K562 (cell line): ENCODE measurements around the gene SEMA6C. TPM values are rescaled to one million over a fixed set of nuclear protein-coding genes. Genes with fewer than 3 reads are reported as not detected.

Source experiments
- CBX1 ChIP-seq: sonication (generic); IDR thresholded peaks from 2 replicates; pipeline ENCODE4 v1.6.1; 2016; ENCODE audit warnings: antibody characterized with exemption, low read depth, mild to moderate bottlenecking
- CC2D1A ChIP-seq: fragments of 450-650 bp; IDR thresholded peaks from 2 replicates; pipeline ENCODE4 v1.6.1; 2017; ENCODE audit warnings: mild to moderate bottlenecking
- CHCHD3 ChIP-seq: fragments of 250-450 bp; sonication (Bioruptor Pico); IDR thresholded peaks from 2 replicates; pipeline ENCODE4 v2.1.2; 2022; ENCODE audit warnings: mild to moderate bottlenecking
- CREM ChIP-seq: IDR thresholded peaks from 2 replicates; pipeline ENCODE4 v1.6.1; 2014; ENCODE audit warnings: antibody characterized with exemption, low read depth
- CTBP1 ChIP-seq: fragments of 450-650 bp; IDR thresholded peaks from 2 replicates; pipeline ENCODE4 v1.6.1; 2016; ENCODE audit warnings: borderline replicate concordance
- CXXC5 ChIP-seq: fragments of 250-450 bp; sonication (Bioruptor Pico); IDR thresholded peaks from 2 replicates; pipeline ENCODE4 v1.8.0; 2022; ENCODE audit warnings: inconsistent platforms, mild to moderate bottlenecking, moderate library complexity
- ELF4 ChIP-seq: fragments of 450-650 bp; formaldehyde crosslinking; IDR thresholded peaks from 2 replicates; pipeline ENCODE4 v1.4.0; 2022; ENCODE audit warnings: missing genetic modification characterization
- FOXP1 ChIP-seq: sonication (generic); formaldehyde crosslinking; IDR thresholded peaks from 2 replicates; pipeline ENCODE4 v1.8.0; 2022; ENCODE audit warnings: mild to moderate bottlenecking, missing genetic modification reagents
- GABPA ChIP-seq: fragments of 200-800 bp; sonication (Bioruptor generic); conservative IDR thresholded peaks from 2 replicates; pipeline ENCODE4 v1.6.1; 2016; ENCODE audit warnings: low read depth, missing genetic modification characterization, missing compliant biosample characterization
- GTF2E2 ChIP-seq: fragments of 200-800 bp; sonication (Bioruptor generic); IDR thresholded peaks from 2 replicates; pipeline ENCODE4 v1.6.1; 2016; ENCODE audit warnings: missing genetic modification characterization, missing compliant biosample characterization
- KLF16 ChIP-seq: IDR thresholded peaks from 2 replicates; pipeline ENCODE4 v1.6.1; 2016; ENCODE audit warnings: antibody characterized with exemption
- MCM2 ChIP-seq: fragments of 450-650 bp; IDR thresholded peaks from 2 replicates; pipeline ENCODE4 v1.6.1; 2017; ENCODE audit warnings: low read depth, mild to moderate bottlenecking
- NFE2L1 ChIP-seq: fragments of 450-650 bp; IDR thresholded peaks from 2 replicates; pipeline ENCODE4 v1.6.1; 2016; ENCODE audit warnings: missing genetic modification characterization, low read depth, mild to moderate bottlenecking, missing compliant biosample characterization, moderate library complexity, borderline replicate concordance
- PCBP1 ChIP-seq: fragments of 200-400 bp; formaldehyde crosslinking; IDR thresholded peaks from 2 replicates; pipeline ENCODE4 v1.6.1; 2018; ENCODE audit warnings: mild to moderate bottlenecking, low read depth, low read length; ENCODE audit not compliant: poor library complexity, severe bottlenecking
- POLR2AphosphoS2 ChIP-seq: IDR thresholded peaks from 2 replicates; pipeline ENCODE4 v1.6.1; 2012; ENCODE audit warnings: low read length, improper control_type of control experiment
- PPARD ChIP-seq: fragments of 250-450 bp; sonication (Bioruptor Pico); IDR thresholded peaks from 2 replicates; pipeline ENCODE4 v1.8.0; 2022; ENCODE audit warnings: inconsistent platforms, mild to moderate bottlenecking, moderate library complexity
- RBFOX2 ChIP-seq: fragments of 200-400 bp; formaldehyde crosslinking; IDR thresholded peaks from 2 replicates; pipeline ENCODE4 v1.6.1; 2017; ENCODE audit warnings: low read depth, mild to moderate bottlenecking, low read length, moderate library complexity
- SETDB1 ChIP-seq: IDR thresholded peaks from one replicate; pipeline ENCODE4 v1.6.1; 2012; ENCODE audit warnings: low read length, control low read depth, inconsistent platforms
- TAF1 ChIP-seq: IDR thresholded peaks from 2 replicates; pipeline ENCODE4 v1.6.1; 2011; ENCODE audit warnings: mild to moderate bottlenecking, low read length, moderate library complexity; ENCODE audit not compliant: insufficient read depth, control insufficient read depth, severe bottlenecking; ENCODE audit errors: extremely low read depth
- TCFL5 ChIP-seq: fragments of 250-450 bp; sonication (Bioruptor Pico); conservative IDR thresholded peaks from 2 replicates; pipeline ENCODE4 v1.6.1; 2021; ENCODE audit warnings: mild to moderate bottlenecking, moderate library complexity, matching md5 sums
- ZBED1 ChIP-seq: IDR thresholded peaks from 2 replicates; pipeline ENCODE4 v1.6.1; 2014
- ZFP1 ChIP-seq: fragments of 450-650 bp; formaldehyde crosslinking; IDR thresholded peaks from 2 replicates; pipeline ENCODE4 v1.4.0; 2020; ENCODE audit warnings: mild to moderate bottlenecking, mixed read lengths
- ZKSCAN8 ChIP-seq: fragments of 200-800 bp; sonication (Bioruptor generic); IDR thresholded peaks from 2 replicates; pipeline ENCODE4 v1.6.1; 2016; ENCODE audit warnings: missing genetic modification characterization, missing compliant biosample characterization
- ZNF143 ChIP-seq: sonication (generic); formaldehyde crosslinking; IDR thresholded peaks from 2 replicates; pipeline ENCODE4 v1.9.0; 2022; ENCODE audit warnings: mild to moderate bottlenecking, missing genetic modification reagents
- ZNF212 ChIP-seq: fragments of 450-650 bp; formaldehyde crosslinking; IDR thresholded peaks from 2 replicates; pipeline ENCODE4 v1.4.0; 2020; ENCODE audit warnings: mild to moderate bottlenecking
- ZNF551 ChIP-seq: fragments of 250-450 bp; sonication (Bioruptor Pico); IDR thresholded peaks from 2 replicates; pipeline ENCODE4 v1.5.0; 2021; ENCODE audit warnings: mild to moderate bottlenecking, moderate library complexity
- ZNF644 ChIP-seq: fragments of 200-800 bp; sonication (Bioruptor generic); IDR thresholded peaks from 2 replicates; pipeline ENCODE4 v1.6.1; 2016; ENCODE audit warnings: low read depth, missing genetic modification characterization, missing compliant biosample characterization
- ZNF830 ChIP-seq: fragments of 250-450 bp; sonication (Bioruptor Pico); IDR thresholded peaks from 2 replicates; pipeline ENCODE4 v1.5.0; 2021; ENCODE audit warnings: mild to moderate bottlenecking
- ZSCAN29 ChIP-seq: fragments of 450-650 bp; IDR thresholded peaks from 2 replicates; pipeline ENCODE4 v1.6.1; 2017
- polyA plus RNA-seq, 8 experiments: library from polyadenylated mRNA; depleted of rRNA in 4 of 8; stranded (reverse) in 5 of 8; unstranded in 3 of 8; fragments of >200 nt; fragmentation: Nextera tagmentation in 2 of 8; fragmentation: Illumina TruSeq in 1 of 8; extraction: Ambion mirVana in 2 of 8; extraction: Trizol in 1 of 8; gene quantifications; 2 replicates each; pipeline versions ENCODE4 v1.2.1 to v1.2.3, GENCODE V29; 2011 to 2014; ENCODE audit warnings: inconsistent platforms in 1 of 8, missing spikeins in 1 of 8
- total RNA-seq, 7 experiments: library from RNA; depleted of rRNA in 6 of 7; stranded (reverse); fragments of >200 nt in 6 of 7; fragmentation: Illumina TruSeq in 2 of 7; extraction: Trizol in 2 of 7; gene quantifications; 2 replicates each; pipeline versions ENCODE4 v1.2.1 to v1.2.3, GENCODE V29; 2011 to 2021; ENCODE audit warnings: low replicate concordance in 1 of 7
- TF ChIP-seq, protein P1 (sequence below): fragments of 250-450 bp; sonication (Bioruptor Pico); IDR thresholded peaks from 2 replicates; pipeline ENCODE4 v1.5.0; 2021; ENCODE audit warnings: mild to moderate bottlenecking, moderate library complexity
- TF ChIP-seq, protein P2 (sequence below): sonication (generic); formaldehyde crosslinking; IDR thresholded peaks from 2 replicates; pipeline ENCODE4 v1.8.0; 2022; ENCODE audit warnings: mild to moderate bottlenecking, missing genetic modification reagents

Gene SEMA6C
- total and polyA plus RNA-seq, 9 of the 15 experiments (the other 6 are each of a cell fraction or from before 2014, with no cell fraction given), result 0.03 to 4.6 (median 0.95) TPM

DNA sequence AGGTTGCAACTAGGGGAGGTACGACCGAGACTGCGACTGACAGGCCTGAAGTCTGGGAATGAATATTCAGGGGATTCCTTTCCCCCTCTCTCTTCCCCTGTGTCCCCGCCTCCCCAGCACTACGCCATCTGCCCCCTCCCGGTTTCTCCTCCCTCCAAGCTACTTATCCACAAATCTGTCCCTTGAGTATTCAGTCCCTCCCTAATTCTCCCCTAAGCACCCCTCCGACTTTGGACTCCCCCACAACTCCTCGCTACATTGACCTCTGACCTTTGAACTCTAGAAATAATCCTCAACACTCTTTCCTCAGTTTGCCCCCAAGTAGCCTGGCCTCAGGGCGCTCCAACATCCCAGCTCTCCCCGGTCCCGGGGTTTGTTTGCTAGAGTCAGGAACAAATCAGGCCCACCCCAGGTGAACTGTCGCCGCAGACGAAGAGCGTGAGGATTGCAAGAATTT is 18.9 kb upstream of the SEMA6C start (continued):
- TF ChIP-seq ZKSCAN8 (CRISPR knock-in tag), result 0 out of 2 replicates have a peak, but pooled peaks have one; percentile 15
- TF ChIP-seq PCBP1, result no peak
- TF ChIP-seq ZNF644 (tag), result no peak
- TF ChIP-seq FOXP1 (CRISPR knock-in tag), result no peak
- no peak for TF ChIP-seq CREM
- no peak for TF ChIP-seq ZBED1
- TF ChIP-seq, protein P1, sequence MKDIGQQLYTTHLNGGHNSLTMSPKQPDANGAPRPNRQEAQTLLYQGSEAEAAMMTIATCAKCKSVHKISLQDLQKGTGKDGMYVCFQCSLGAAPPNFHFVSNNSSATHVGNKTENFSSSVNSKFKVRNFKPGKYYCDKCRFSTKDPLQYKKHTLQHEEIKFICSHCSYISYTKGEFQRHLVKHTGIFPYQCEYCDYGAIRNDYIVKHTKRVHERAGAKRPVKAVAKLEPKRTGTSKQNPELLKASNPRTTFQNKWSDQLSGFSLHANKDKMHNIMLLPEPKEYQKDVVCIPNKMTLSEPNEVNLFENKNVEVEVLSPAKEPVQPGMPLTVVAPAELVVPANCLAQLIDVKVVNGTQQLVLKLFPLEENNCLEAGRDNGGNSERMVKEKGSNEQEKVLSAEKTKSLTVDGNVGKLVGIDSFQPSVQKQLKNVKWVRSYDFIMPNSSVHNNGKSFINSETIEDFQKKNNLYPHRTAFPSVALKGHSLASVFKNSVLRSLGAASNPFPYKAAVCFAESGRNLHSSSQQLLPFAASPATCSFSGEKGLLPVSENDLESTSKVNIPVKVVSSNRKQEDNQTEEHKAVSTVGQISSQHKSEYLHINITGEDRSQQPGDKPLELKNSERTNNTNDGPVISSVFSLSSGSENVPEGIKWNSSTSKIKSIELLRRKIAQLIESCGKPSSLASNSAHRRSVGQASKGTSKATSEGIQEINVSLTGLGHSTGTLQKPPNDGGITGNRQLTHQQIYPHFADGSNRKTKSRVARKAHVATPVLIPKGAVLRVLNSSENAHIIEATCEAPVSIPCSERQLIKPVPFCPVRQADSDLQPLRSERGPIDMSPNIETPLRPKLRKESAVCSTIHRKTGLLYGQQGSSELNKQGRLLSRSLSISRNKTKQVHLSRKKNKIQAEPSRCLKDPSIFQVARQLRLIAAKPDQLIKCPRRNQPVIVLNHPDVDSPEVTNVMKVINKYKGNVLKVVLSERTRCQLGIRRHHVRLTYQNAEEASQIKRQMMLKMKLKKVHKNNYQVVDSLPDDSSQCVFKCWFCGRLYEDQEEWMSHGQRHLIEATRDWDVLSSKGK (CRISPR knock-in tag), result no peak
- no peak for TF ChIP-seq GABPA (tag)
- TF ChIP-seq, protein P2, sequence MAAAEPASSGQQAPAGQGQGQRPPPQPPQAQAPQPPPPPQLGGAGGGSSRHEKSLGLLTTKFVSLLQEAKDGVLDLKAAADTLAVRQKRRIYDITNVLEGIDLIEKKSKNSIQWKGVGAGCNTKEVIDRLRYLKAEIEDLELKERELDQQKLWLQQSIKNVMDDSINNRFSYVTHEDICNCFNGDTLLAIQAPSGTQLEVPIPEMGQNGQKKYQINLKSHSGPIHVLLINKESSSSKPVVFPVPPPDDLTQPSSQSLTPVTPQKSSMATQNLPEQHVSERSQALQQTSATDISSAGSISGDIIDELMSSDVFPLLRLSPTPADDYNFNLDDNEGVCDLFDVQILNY (CRISPR knock-in tag), result no peak
- peak; percentile 25; the same call in 1 of the 2 replicates for TF ChIP-seq NFE2L1 (tag)
- no peak for TF ChIP-seq PPARD (CRISPR knock-in tag)
- no peak for TF ChIP-seq CBX1
- no peak for TF ChIP-seq ZNF212
- no peak for TF ChIP-seq POLR2AphosphoS2
- no peak for TF ChIP-seq CTBP1
- no peak for TF ChIP-seq ZNF830 (CRISPR knock-in tag)
- no peak for TF ChIP-seq ZNF143 (CRISPR knock-in tag)
- TF ChIP-seq SETDB1, result no peak
- TF ChIP-seq RBFOX2, result no peak
- TF ChIP-seq TCFL5 (CRISPR knock-in tag), result no peak
- no peak for TF ChIP-seq ZSCAN29
- no peak for TF ChIP-seq ELF4 (CRISPR knock-in tag)
- TF ChIP-seq CXXC5 (CRISPR knock-in tag), result no peak
- TF ChIP-seq KLF16, result no peak
- TF ChIP-seq CC2D1A, result peak; percentile 40; the same call in 1 of the 2 replicates
- TF ChIP-seq MCM2, result no peak
- TF ChIP-seq GTF2E2 (tag), result no peak
- no peak for TF ChIP-seq CHCHD3 (CRISPR knock-in tag)
- no peak for TF ChIP-seq ZNF551 (CRISPR knock-in tag)
- no peak for TF ChIP-seq TAF1
- TF ChIP-seq ZFP1 (CRISPR knock-in tag), result no peak
